EH (cell line): Measurements from ENCODE around the gene HID1.

ENCODE experiments used
- DNase-seq: peaks from one replicate; pipeline ENCODE4 v3.0.0-alpha.2; 2015; ENCODE audit warnings: low read depth

The HID1 gene

GRCh38 chr17:74950207-74950606, 22.4 kb downstream of the HID1 start:
- DNase-seq, result no peak

GRCh38 chr17:74949455-74950115, 23.0 kb downstream of the HID1 start:
- DNase-seq, result no peak

- no peak for DNase-seq
These were observed 25.4 kb downstream of the HID1 start for GRCh38 chr17:74947041-74947754.

GRCh38 chr17:74946641-74947040, 25.9 kb downstream of the HID1 start:
- no peak for DNase-seq

GRCh38 chr17:74945543-74945942, 27.0 kb downstream of the HID1 start:
- no peak for DNase-seq

- no peak for DNase-seq
These were observed 28.6 kb downstream of the HID1 start for GRCh38 chr17:74943808-74944522.

- DNase-seq, result no peak
These were observed 31.3 kb downstream of the HID1 start for GRCh38 chr17:74941128-74941725.

- no peak for DNase-seq
These were observed 33.0 kb downstream of the HID1 start for GRCh38 chr17:74939534-74939933.

GRCh38 chr17:74938194-74938950, 34.2 kb downstream of the HID1 start:
- no peak for DNase-seq

GRCh38 chr17:74937064-74938051, 35.2 kb downstream of the HID1 start:
- peak; percentile 12 for DNase-seq

GRCh38 chr17:74936470-74936799, 36.1 kb downstream of the HID1 start:
- DNase-seq, result no peak

- no peak for DNase-seq
These were observed 36.7 kb downstream of the HID1 start, which contains the start of gene OTOP3 for GRCh38 chr17:74935585-74936469. Gene OTOP3 (plus strand): TSS chr17:74935898. CDS start chr17:74935922, 24 bp downstream.

GRCh38 chr17:74935048-74935447, 37.5 kb downstream of the HID1 start:
- DNase-seq, result no peak

- no peak for DNase-seq
These were observed 42.0 kb downstream of the HID1 start for GRCh38 chr17:74930535-74931036.

- no peak for DNase-seq
These were observed 43.8 kb downstream of the HID1 start for GRCh38 chr17:74928786-74929185.

- no peak for DNase-seq
These were observed 47.3 kb downstream of the HID1 start for GRCh38 chr17:74925242-74925641.

GRCh38 chr17:74924250-74924948, 48.2 kb downstream of the HID1 start, which contains the start of gene OTOP2:
Gene OTOP2 (plus strand): TSS chr17:74924273. CDS start chr17:74924633, 360 bp downstream.
- DNase-seq, result no peak

GRCh38 chr17:74923538-74924249, 48.9 kb downstream of the HID1 start:
- DNase-seq, result peak; percentile 46
